ENCODE results near the gene KANSL1. TPM values are rescaled to one million over a fixed set of nuclear protein-coding genes. Genes with fewer than 3 reads are reported as not detected.
"Not testable (repeated sequence)": the region's sequence is repeated elsewhere in the genome, so short reads cannot be mapped to it uniquely, and the experiment has no call there.

The KANSL1 gene
- total RNA-seq, 3 donors from 2014 or later = 80.2 to 107 (median 88.8) TPM

- ATAC-seq = no peak
- intact Hi-C loops (cut with DNase I, micrococcal nuclease) = no loop called here
- Histone ChIP-seq H3K4me1 (ENCODE audit: low read depth) (no peaks in the 10 kb centered on the region), H3K9me3 (no peaks in the 10 kb centered on the region), H3K36me3 (ENCODE audit: low read depth) (no peaks in the 10 kb centered on the region), H3K4me3 (no peak overlapping the region)
- no peak for DNase-seq
- no peak for TF ChIP-seq CTCF (IDR thresholded peaks at IDR 0.05)
These were observed 100.2 kb downstream of the KANSL1 start for GRCh38 chr17:46092991-46093390.

GRCh38 chr17:46090871-46091270 lies 102.4 kb downstream of the KANSL1 start:
- H3K9me3 ChIP-seq = no peaks in the 10 kb centered on the region
- intact Hi-C loops (cut with DNase I, micrococcal nuclease) = no loop called here

GRCh38 chr17:46089389-46089965 lies 103.8 kb downstream of the KANSL1 start:
- Histone ChIP-seq H3K4me1 (ENCODE audit: low read depth) (no peaks in the 10 kb centered on the region), H3K4me3 (no peak overlapping the region), H3K36me3 (ENCODE audit: low read depth) (no peaks in the 10 kb centered on the region), H3K9me3 (no peaks in the 10 kb centered on the region)
- ATAC-seq (no peak), DNase-seq (no peak)
- no peak for TF ChIP-seq CTCF (IDR thresholded peaks at IDR 0.05)
- intact Hi-C loops (cut with DNase I, micrococcal nuclease) = no loop called here

More at GRCh38 chr17:46090871-46091270, 102.4 kb downstream of the KANSL1 start:
- no peaks in the 10 kb centered on the region for H3K36me3 ChIP-seq (ENCODE audit: low read depth)
- no peaks in the 10 kb centered on the region for H3K4me1 ChIP-seq (ENCODE audit: low read depth)
- no peak for TF ChIP-seq CTCF (IDR thresholded peaks at IDR 0.05)
- ATAC-seq (no peak), DNase-seq (no peak)
- no peak overlapping the region for H3K4me3 ChIP-seq

GRCh38 chr17:46088595-46088994 lies 104.6 kb downstream of the KANSL1 start:
- Histone ChIP-seq H3K36me3 (ENCODE audit: low read depth) (no peaks in the 10 kb centered on the region), H3K9me3 (no peaks in the 10 kb centered on the region), H3K4me1 (ENCODE audit: low read depth) (no peaks in the 10 kb centered on the region), H3K4me3 (no peak overlapping the region)
- intact Hi-C loops (cut with DNase I, micrococcal nuclease) = no loop called here
- DNase-seq (no peak), ATAC-seq (no peak)
- no peak for TF ChIP-seq CTCF (IDR thresholded peaks at IDR 0.05)

DNA sequence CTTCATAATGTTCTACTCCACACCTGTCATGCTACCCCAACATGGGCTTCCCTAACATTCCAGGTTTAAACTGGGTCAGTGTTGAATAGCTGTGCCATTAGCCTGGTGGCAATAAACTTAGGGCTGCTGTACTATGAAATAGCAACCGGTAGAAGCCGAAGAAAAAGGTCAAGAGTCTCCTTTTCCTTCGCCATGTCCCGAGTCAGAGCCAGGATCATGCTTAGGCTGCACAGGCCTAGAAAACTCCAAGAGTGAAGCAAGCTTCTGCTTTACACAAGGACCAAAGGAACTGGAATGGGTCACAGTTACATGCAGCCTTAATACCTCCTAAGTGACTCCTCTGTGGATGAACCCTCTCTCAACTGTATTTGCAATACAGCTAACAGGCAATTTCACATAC lies 105.4 kb downstream of the KANSL1 start:
- ATAC-seq; H3K4me3 ChIP-seq; H3K4me1 ChIP-seq (ENCODE audit: low read depth); H3K36me3 ChIP-seq (ENCODE audit: low read depth); H3K9me3 ChIP-seq; intact Hi-C loops (cut with DNase I, micrococcal nuclease); DNase-seq: not testable (repeated sequence)

DNA sequence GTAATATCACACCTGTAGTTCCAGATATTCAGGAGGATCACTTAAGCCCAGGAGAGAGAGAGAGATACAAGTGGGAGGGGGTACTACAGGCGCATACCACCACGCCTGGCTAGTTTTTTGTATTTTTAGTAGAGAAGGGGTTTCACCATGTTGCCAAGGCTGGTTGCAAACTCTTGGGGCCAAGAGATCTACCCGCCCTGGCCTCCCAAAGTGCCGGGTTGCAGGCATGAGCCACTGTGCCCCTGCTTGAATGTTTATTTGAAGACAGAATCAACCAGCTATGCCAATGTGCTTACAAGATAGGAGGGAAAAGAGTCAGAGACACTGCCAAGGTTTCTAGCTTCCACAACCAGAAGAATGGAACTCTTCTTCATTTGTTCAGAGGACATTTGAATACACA lies 106.4 kb downstream of the KANSL1 start:
- ATAC-seq = no peak
- intact Hi-C loops (cut with DNase I, micrococcal nuclease) = no loop called here
- Histone ChIP-seq H3K4me3 (no peak overlapping the region), H3K4me1 (ENCODE audit: low read depth) (no peaks in the 10 kb centered on the region), H3K36me3 (ENCODE audit: low read depth) (no peaks in the 10 kb centered on the region), H3K9me3 (no peaks in the 10 kb centered on the region)
- TF ChIP-seq CTCF (IDR thresholded peaks at IDR 0.05) = no peak
- DNase-seq = no peak
